Measurements from ENCODE around the gene FARSA. TPM values are rescaled to one million over a fixed set of nuclear protein-coding genes. Genes with fewer than 3 reads are reported as not detected.

The FARSA gene
- total and polyA plus RNA-seq, 2 of the 13 experiments (the other 11 are each of a cell fraction or from before 2014, with no cell fraction given): 25.9 to 72.0 TPM

DNA sequence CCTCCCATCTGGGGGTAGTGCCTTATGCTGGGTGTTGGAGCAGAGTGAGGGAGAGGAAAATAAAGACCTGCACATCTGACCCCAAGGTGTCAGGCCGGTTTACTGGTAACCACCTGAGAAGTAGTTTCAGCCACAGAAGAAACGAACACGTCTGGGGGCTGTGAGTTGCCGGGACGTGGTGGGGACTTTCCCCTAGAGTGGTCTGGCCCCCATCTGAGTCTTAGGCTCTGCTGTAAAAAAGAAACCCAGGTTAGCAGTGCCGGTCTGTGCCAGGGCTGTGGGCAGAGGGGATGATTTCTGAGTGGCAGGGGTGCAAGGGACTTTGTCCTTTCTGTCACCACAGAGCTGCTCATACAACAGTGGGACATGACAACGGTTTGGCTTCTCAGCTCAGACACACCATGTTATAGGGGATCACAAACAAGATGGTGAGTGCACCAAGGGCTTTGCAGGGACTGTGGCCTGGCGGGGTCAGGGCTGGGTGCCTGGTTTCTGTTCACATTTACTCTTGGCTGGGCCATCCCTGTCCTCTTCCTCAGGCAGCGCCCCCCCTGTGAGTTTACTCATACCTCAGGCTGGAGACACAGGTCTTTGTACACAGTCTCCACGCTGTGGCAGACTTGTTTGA, 33.5 kb downstream of the FARSA start:
- Histone ChIP-seq H2AFZ (ENCODE audit: low read length) (no peak overlapping the region), H3K4me1 (ENCODE audit: insufficient read depth, low read length) (peaks cover 9% of the 10 kb centered on the region; the same call in 1 of the 2 replicates), H3K4me2 (ENCODE audit: low read depth, low read length) (no peak overlapping the region), H3K79me2 (ENCODE audit: insufficient read depth, low read length) (no peaks in the 10 kb centered on the region), H3K4me3 (replicated peaks in 1 of 3; ENCODE audit: insufficient read depth in 1 of 3, low read depth in 2 of 3, low read length in 3 of 3) (no peak overlapping the region), H3K9me3 (ENCODE audit: low read length) (no peaks in the 10 kb centered on the region), H3K27me3 (ENCODE audit: control insufficient read depth in 1 of 2, insufficient read depth in 2 of 2, low read length in 2 of 2) (no peaks in the 10 kb centered on the region), H3K36me3 (replicated peaks in 1 of 2; ENCODE audit: control insufficient read depth in 1 of 2, insufficient read depth in 2 of 2, low read length in 2 of 2) (peaks cover 11 to 23% of the 10 kb centered on the region in 2 experiments; a peak in 3 of 5 replicates), H4K20me1 (ENCODE audit: insufficient read depth, low read length) (no peaks in the 10 kb centered on the region), H3K9ac (ENCODE audit: insufficient read depth, low read depth, low read length) (no peak overlapping the region), H3K27ac (ENCODE audit: extremely low read length, insufficient read depth, low read length) (no peak overlapping the region)
- CTCF ChIA-PET (ENCODE audit: low intra/inter-chr PET ratio, low total read pairs): no interaction called here
- in situ Hi-C loops (cut with HindIII; ENCODE audit: extremely low pct_ligation_motif_present, low pct_unique_long_range_greater_than_20kb): no loop called here
- intact Hi-C loops (cut with micrococcal nuclease; ENCODE audit: unreplicated experiment): no loop called here
- 84% methylated on average over 6 of the region's 10 CpGs for WGBS (ENCODE audit: low lambda C conversion rate)
- DNase-seq (ENCODE audit: low spot score): no peak
- peak; percentile 30; the same call in 2 of the 3 replicates for ATAC-seq
- BruUV-seq (replicated peaks): no TSS peak
- POLR2A ChIA-PET: interaction anchor here (2.8 to 3.5 kb wide), 2 partner anchors 9 to 14 kb away, joined by 9 to 11 read pairs; partner anchors contain the start of gene GCDH
- FAIRE-seq: no peak
- TF ChIP-seq JUNB (CRISPR knock-in tag; IDR thresholded peaks at IDR 0.05; ENCODE audit: borderline replicate concordance) (no peak), NONO (IDR thresholded peaks at IDR 0.05) (no peak), NONO (CRISPR knock-in tag; conservative IDR thresholded peaks at IDR 0.05) (no peak), ZNF777 (CRISPR knock-in tag; IDR thresholded peaks at IDR 0.05) (no peak), ZFP37 (CRISPR knock-in tag; IDR thresholded peaks at IDR 0.05; ENCODE audit: borderline replicate concordance) (no peak), LCORL (IDR thresholded peaks at IDR 0.05) (no peak), LCORL (CRISPR knock-in tag; IDR thresholded peaks at IDR 0.05) (no peak), CEBPB (IDR thresholded peaks at IDR 0.05; ENCODE audit: borderline replicate concordance, low read depth, low read length) (no peak), ZNF550 (CRISPR knock-in tag; IDR thresholded peaks at IDR 0.05; ENCODE audit: borderline replicate concordance) (no peak), ZNF670 (CRISPR knock-in tag; IDR thresholded peaks at IDR 0.05; ENCODE audit: borderline replicate concordance) (no peak), ZNF616 (CRISPR knock-in tag; IDR thresholded peaks at IDR 0.05; ENCODE audit: low read depth) (no peak), MAZ (IDR thresholded peaks at IDR 0.05; ENCODE audit: borderline replicate concordance, low read depth, low read length) (no peak), MAZ (CRISPR knock-in tag; IDR thresholded peaks at IDR 0.05; ENCODE audit: low read depth) (no peak), ZNF446 (CRISPR knock-in tag; IDR thresholded peaks at IDR 0.05) (no peak)
- TF ChIP-seq, protein P1, sequence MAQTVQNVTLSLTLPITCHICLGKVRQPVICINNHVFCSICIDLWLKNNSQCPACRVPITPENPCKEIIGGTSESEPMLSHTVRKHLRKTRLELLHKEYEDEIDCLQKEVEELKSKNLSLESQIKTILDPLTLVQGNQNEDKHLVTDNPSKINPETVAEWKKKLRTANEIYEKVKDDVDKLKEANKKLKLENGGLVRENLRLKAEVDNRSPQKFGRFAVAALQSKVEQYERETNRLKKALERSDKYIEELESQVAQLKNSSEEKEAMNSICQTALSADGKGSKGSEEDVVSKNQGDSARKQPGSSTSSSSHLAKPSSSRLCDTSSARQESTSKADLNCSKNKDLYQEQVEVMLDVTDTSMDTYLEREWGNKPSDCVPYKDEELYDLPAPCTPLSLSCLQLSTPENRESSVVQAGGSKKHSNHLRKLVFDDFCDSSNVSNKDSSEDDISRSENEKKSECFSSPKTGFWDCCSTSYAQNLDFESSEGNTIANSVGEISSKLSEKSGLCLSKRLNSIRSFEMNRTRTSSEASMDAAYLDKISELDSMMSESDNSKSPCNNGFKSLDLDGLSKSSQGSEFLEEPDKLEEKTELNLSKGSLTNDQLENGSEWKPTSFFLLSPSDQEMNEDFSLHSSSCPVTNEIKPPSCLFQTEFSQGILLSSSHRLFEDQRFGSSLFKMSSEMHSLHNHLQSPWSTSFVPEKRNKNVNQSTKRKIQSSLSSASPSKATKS (CRISPR knock-in tag; IDR thresholded peaks at IDR 0.05): no peak
- TF ChIP-seq, protein P2, sequence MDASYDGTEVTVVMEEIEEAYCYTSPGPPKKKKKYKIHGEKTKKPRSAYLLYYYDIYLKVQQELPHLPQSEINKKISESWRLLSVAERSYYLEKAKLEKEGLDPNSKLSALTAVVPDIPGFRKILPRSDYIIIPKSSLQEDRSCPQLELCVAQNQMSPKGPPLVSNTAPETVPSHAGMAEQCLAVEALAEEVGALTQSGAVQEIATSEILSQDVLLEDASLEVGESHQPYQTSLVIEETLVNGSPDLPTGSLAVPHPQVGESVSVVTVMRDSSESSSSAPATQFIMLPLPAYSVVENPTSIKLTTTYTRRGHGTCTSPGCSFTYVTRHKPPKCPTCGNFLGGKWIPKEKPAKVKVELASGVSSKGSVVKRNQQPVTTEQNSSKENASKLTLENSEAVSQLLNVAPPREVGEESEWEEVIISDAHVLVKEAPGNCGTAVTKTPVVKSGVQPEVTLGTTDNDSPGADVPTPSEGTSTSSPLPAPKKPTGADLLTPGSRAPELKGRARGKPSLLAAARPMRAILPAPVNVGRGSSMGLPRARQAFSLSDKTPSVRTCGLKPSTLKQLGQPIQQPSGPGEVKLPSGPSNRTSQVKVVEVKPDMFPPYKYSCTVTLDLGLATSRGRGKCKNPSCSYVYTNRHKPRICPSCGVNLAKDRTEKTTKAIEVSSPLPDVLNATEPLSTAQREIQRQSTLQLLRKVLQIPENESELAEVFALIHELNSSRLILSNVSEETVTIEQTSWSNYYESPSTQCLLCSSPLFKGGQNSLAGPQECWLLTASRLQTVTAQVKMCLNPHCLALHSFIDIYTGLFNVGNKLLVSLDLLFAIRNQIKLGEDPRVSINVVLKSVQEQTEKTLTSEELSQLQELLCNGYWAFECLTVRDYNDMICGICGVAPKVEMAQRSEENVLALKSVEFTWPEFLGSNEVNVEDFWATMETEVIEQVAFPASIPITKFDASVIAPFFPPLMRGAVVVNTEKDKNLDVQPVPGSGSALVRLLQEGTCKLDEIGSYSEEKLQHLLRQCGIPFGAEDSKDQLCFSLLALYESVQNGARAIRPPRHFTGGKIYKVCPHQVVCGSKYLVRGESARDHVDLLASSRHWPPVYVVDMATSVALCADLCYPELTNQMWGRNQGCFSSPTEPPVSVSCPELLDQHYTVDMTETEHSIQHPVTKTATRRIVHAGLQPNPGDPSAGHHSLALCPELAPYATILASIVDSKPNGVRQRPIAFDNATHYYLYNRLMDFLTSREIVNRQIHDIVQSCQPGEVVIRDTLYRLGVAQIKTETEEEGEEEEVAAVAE (CRISPR knock-in tag; IDR thresholded peaks at IDR 0.05; ENCODE audit: borderline replicate concordance): no peak
- TF ChIP-seq, protein P3, sequence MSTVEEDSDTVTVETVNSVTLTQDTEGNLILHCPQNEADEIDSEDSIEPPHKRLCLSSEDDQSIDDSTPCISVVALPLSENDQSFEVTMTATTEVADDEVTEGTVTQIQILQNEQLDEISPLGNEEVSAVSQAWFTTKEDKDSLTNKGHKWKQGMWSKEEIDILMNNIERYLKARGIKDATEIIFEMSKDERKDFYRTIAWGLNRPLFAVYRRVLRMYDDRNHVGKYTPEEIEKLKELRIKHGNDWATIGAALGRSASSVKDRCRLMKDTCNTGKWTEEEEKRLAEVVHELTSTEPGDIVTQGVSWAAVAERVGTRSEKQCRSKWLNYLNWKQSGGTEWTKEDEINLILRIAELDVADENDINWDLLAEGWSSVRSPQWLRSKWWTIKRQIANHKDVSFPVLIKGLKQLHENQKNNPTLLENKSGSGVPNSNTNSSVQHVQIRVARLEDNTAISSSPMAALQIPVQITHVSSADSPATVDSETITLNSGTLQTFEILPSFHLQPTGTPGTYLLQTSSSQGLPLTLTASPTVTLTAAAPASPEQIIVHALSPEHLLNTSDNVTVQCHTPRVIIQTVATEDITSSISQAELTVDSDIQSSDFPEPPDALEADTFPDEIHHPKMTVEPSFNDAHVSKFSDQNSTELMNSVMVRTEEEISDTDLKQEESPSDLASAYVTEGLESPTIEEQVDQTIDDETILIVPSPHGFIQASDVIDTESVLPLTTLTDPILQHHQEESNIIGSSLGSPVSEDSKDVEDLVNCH (CRISPR knock-in tag; IDR thresholded peaks at IDR 0.05): no peak

All from HepG2 (cell line).